HL-60/S4 treated with retinoic acid at 250 ng/mL for 4 days and 3 days (cell line): Measurements from ENCODE around the gene CDCA3.
"Not testable (repeated sequence)": the region's sequence is repeated elsewhere in the genome, so short reads cannot be mapped to it uniquely, and the experiment has no call there.

Source experiments
- in situ Hi-C: fragments of 300-500 bp; cut with MboI; formaldehyde crosslinking; loops from 2 replicates; pipeline ENCODE4 v1.7.0; 2022; ENCODE audit warnings: low sequenced_read_pairs

Gene CDCA3

GRCh38 chr12:6872073-6873048, 21.3 kb upstream of the CDCA3 start:
- in situ Hi-C loops = no loop called here

- in situ Hi-C loops = no loop called here
These were observed 20.2 kb upstream of the CDCA3 start for GRCh38 chr12:6871052-6871957.

- in situ Hi-C loops = not testable (repeated sequence)
These were observed 19.2 kb upstream of the CDCA3 start for GRCh38 chr12:6870304-6870703.

GRCh38 chr12:6869049-6870021, 18.2 kb upstream of the CDCA3 start:
- in situ Hi-C loops = no loop called here

- in situ Hi-C loops = no loop called here
These were observed 17.3 kb upstream of the CDCA3 start for GRCh38 chr12:6868211-6869048.

- in situ Hi-C loops = no loop called here
These were observed 16.5 kb upstream of the CDCA3 start, which contains the start of gene TPI1 for GRCh38 chr12:6867413-6868210. TSS of gene TPI1 (plus strand) at chr12:6867531. CDS start at chr12:6867567, 36 bp downstream.

GRCh38 chr12:6866920-6867412, 15.9 kb upstream of the CDCA3 start:
- in situ Hi-C loops = no loop called here

- in situ Hi-C loops = no loop called here
These were observed 15.3 kb upstream of the CDCA3 start for GRCh38 chr12:6866163-6866919.

- in situ Hi-C loops = not testable (repeated sequence)
These were observed 14.2 kb upstream of the CDCA3 start for GRCh38 chr12:6865307-6865706.

GRCh38 chr12:6863586-6864321, 12.7 kb upstream of the CDCA3 start:
- in situ Hi-C loops = no loop called here

GRCh38 chr12:6863033-6863432, 11.9 kb upstream of the CDCA3 start:
- in situ Hi-C loops = no loop called here

GRCh38 chr12:6861391-6861790, 10.3 kb upstream of the CDCA3 start:
- in situ Hi-C loops = no loop called here

GRCh38 chr12:6860942-6861341, 9.9 kb upstream of the CDCA3 start:
- in situ Hi-C loops = no loop called here

GRCh38 chr12:6860116-6860515, 9.0 kb upstream of the CDCA3 start:
- in situ Hi-C loops = no loop called here

- in situ Hi-C loops = no loop called here
These were observed 7.7 kb upstream of the CDCA3 start for GRCh38 chr12:6858799-6859198.

- in situ Hi-C loops = no loop called here
These were observed 4.2 kb upstream of the CDCA3 start for GRCh38 chr12:6855322-6855721.

GRCh38 chr12:6854036-6854435, 3.0 kb upstream of the CDCA3 start:
- in situ Hi-C loops = no loop called here
